K562 (cell line): ENCODE data around the gene BHLHE40. TPM values are rescaled to one million over a fixed set of nuclear protein-coding genes. Genes with fewer than 3 reads are reported as not detected.

Experiments used
- ARID3A ChIP-seq: IDR thresholded peaks from 2 replicates; pipeline ENCODE4 v1.6.1; 2012; ENCODE audit warnings: low read depth, low read length, improper control_type of control experiment, borderline replicate concordance
- ATF3 ChIP-seq, 2 experiments: fragments of 450-650 bp in 1 of 2; sonication (generic) in 1 of 2; formaldehyde crosslinking in 1 of 2; IDR thresholded peaks in 1 of 2; conservative IDR thresholded peaks in 1 of 2; 2 replicates each; pipeline versions ENCODE4 v1.6.1 to v1.8.1; 2016 to 2023; ENCODE audit warnings: mild to moderate bottlenecking in 2 of 2, moderate library complexity in 2 of 2, inconsistent platforms in 1 of 2, missing genetic modification reagents in 1 of 2
- CLOCK ChIP-seq: fragments of 250-450 bp; sonication (Bioruptor Pico); IDR thresholded peaks from 2 replicates; pipeline ENCODE4 v1.4.0; 2020; ENCODE audit warnings: mild to moderate bottlenecking, moderate library complexity, borderline replicate concordance
- HDAC8 ChIP-seq: fragments of 450-650 bp; IDR thresholded peaks from 2 replicates; pipeline ENCODE4 v1.6.1; 2016; ENCODE audit warnings: mild to moderate bottlenecking, missing genetic modification characterization, moderate library complexity, missing compliant biosample characterization
- MAFK ChIP-seq: IDR thresholded peaks from 2 replicates; pipeline ENCODE4 v1.6.1; 2011; ENCODE audit warnings: low read length, improper control_type of control experiment
- MGA ChIP-seq: fragments of 450-650 bp; IDR thresholded peaks from 2 replicates; pipeline ENCODE4 v1.6.1; 2016; ENCODE audit warnings: mild to moderate bottlenecking, moderate library complexity
- polyA plus RNA-seq, 8 experiments: library from polyadenylated mRNA; depleted of rRNA in 4 of 8; stranded (reverse) in 5 of 8; unstranded in 3 of 8; fragments of >200 nt; fragmentation: Nextera tagmentation in 2 of 8; fragmentation: Illumina TruSeq in 1 of 8; extraction: Ambion mirVana in 2 of 8; extraction: Trizol in 1 of 8; gene quantifications; 2 replicates each; pipeline versions ENCODE4 v1.2.1 to v1.2.3, GENCODE V29; 2011 to 2014; ENCODE audit warnings: inconsistent platforms in 1 of 8, missing spikeins in 1 of 8
- total RNA-seq, 7 experiments: library from RNA; depleted of rRNA in 6 of 7; stranded (reverse); fragments of >200 nt in 6 of 7; fragmentation: Illumina TruSeq in 2 of 7; extraction: Trizol in 2 of 7; gene quantifications; 2 replicates each; pipeline versions ENCODE4 v1.2.1 to v1.2.3, GENCODE V29; 2011 to 2021; ENCODE audit warnings: low replicate concordance in 1 of 7

The BHLHE40 gene
- total and polyA plus RNA-seq, 9 of the 15 experiments (the other 6 are each of a cell fraction or from before 2014, with no cell fraction given), result 12.0 to 83.9 (median 31.4) TPM

- no peak for TF ChIP-seq MGA
- no peak for TF ChIP-seq ARID3A
- no peak for TF ChIP-seq ATF3 (IDR thresholded peaks at IDR 0.05)
- TF ChIP-seq ATF3 (CRISPR knock-in tag; conservative IDR thresholded peaks at IDR 0.05), result peak; percentile 70; the same call in 1 of the 2 replicates
- no peak for TF ChIP-seq CLOCK (CRISPR knock-in tag)
- no peak for TF ChIP-seq MAFK
- no peak for TF ChIP-seq HDAC8
These were observed 4.7 kb downstream of the BHLHE40 start (continued) for GRCh38 chr3:4983739-4984510.
